Measurements from ENCODE around the gene SETD1B.

The SETD1B gene

DNA sequence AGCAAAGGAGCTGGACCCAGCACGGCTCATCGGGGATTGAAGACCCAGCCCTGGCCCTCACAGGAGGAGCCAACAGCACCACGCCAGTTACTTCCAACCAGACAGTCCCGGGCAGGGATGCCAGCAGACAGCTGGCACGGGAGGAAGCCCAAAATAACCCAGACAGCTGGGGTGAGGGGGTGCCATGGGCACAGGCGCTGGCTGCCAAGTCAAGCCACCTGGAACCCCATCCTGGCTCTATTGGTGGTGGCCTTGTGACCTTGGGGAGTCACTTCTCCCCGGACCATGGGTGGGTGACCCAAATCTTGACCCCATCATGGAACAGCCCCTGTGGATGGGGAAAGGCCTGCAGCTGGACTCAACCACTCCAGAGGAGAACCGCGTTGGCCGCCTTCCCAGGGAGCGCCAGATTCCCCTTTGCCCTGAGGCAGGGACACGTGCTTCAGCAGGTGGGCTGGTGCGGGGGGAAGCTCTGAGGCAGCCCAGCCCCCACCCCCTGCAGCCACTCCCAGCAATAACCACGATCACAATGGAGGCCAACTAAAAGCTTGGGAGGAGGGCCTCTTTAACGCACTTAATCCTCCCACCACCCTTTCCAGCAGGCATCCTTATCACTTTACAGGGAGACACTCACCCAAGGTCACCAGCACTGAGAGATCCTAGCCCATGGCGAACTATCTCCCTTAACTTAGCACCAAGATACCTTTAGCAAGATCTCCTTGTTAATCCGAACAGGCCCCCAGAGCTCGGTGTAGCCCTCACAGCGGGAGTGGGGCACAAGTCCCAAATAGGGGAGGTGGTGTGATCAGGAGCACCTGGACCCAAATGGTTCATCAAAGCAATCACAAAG lies 5.6 kb upstream of the SETD1B start:
- H3K4me2 ChIP-seq (ENCODE audit: low read length): no peak overlapping the region
- no peak overlapping the region for H3K4me3 ChIP-seq (ENCODE audit: low read length)
- no peak overlapping the region for H2AFZ ChIP-seq (ENCODE audit: low read depth, low read length)
- H3K4me1 ChIP-seq (ENCODE audit: low read length): peaks cover 32% of the 10 kb centered on the region
- H4K20me1 ChIP-seq (ENCODE audit: insufficient read depth, low read length): 0 out of 2 replicates have a peak, but pooled peaks cover 4% of the 10 kb centered on the region
- peaks cover 53% of the 10 kb centered on the region for H3K79me2 ChIP-seq (ENCODE audit: low read length)
- no peak overlapping the region for H3K27ac ChIP-seq (ENCODE audit: low read length)
- no peaks in the 10 kb centered on the region for H3K27me3 ChIP-seq (ENCODE audit: low read depth, low read length)
- TF ChIP-seq, protein P1, sequence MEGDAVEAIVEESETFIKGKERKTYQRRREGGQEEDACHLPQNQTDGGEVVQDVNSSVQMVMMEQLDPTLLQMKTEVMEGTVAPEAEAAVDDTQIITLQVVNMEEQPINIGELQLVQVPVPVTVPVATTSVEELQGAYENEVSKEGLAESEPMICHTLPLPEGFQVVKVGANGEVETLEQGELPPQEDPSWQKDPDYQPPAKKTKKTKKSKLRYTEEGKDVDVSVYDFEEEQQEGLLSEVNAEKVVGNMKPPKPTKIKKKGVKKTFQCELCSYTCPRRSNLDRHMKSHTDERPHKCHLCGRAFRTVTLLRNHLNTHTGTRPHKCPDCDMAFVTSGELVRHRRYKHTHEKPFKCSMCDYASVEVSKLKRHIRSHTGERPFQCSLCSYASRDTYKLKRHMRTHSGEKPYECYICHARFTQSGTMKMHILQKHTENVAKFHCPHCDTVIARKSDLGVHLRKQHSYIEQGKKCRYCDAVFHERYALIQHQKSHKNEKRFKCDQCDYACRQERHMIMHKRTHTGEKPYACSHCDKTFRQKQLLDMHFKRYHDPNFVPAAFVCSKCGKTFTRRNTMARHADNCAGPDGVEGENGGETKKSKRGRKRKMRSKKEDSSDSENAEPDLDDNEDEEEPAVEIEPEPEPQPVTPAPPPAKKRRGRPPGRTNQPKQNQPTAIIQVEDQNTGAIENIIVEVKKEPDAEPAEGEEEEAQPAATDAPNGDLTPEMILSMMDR (IDR thresholded peaks at IDR 0.05; ENCODE audit: low read depth, low read length): no peak
- TF ChIP-seq EZH2phosphoT487 (IDR thresholded peaks at IDR 0.05; ENCODE audit: low read depth): no peak
- no peaks in the 10 kb centered on the region for H3K9me3 ChIP-seq (ENCODE audit: insufficient read depth, low read length)
- peaks cover 9% of the 10 kb centered on the region for H3K36me3 ChIP-seq (replicated peaks; ENCODE audit: low read depth, low read length)
- no peak overlapping the region for H3K9ac ChIP-seq (ENCODE audit: low read length)

GRCh38 chr12:121798787-121799155 lies 5.0 kb upstream of the SETD1B start:
- Histone ChIP-seq H3K4me1 (ENCODE audit: low read length) (peaks cover 32% of the 10 kb centered on the region), H3K9ac (ENCODE audit: low read length) (no peak overlapping the region), H3K4me3 (ENCODE audit: low read length) (no peak overlapping the region), H3K27ac (ENCODE audit: low read length) (no peak overlapping the region), H3K9me3 (ENCODE audit: insufficient read depth, low read length) (no peaks in the 10 kb centered on the region), H3K27me3 (ENCODE audit: low read depth, low read length) (no peaks in the 10 kb centered on the region), H3K4me2 (ENCODE audit: low read length) (peak overlapping the region; percentile 91), H2AFZ (ENCODE audit: low read depth, low read length) (no peak overlapping the region), H3K79me2 (ENCODE audit: low read length) (peaks cover 48% of the 10 kb centered on the region), H3K36me3 (replicated peaks; ENCODE audit: low read depth, low read length) (peaks cover 9% of the 10 kb centered on the region), H4K20me1 (ENCODE audit: insufficient read depth, low read length) (0 out of 2 replicates have a peak, but pooled peaks cover 4% of the 10 kb centered on the region)
- TF ChIP-seq, protein P1 (IDR thresholded peaks at IDR 0.05; ENCODE audit: low read depth, low read length): no peak
- TF ChIP-seq EZH2phosphoT487 (IDR thresholded peaks at IDR 0.05; ENCODE audit: low read depth): no peak

DNA sequence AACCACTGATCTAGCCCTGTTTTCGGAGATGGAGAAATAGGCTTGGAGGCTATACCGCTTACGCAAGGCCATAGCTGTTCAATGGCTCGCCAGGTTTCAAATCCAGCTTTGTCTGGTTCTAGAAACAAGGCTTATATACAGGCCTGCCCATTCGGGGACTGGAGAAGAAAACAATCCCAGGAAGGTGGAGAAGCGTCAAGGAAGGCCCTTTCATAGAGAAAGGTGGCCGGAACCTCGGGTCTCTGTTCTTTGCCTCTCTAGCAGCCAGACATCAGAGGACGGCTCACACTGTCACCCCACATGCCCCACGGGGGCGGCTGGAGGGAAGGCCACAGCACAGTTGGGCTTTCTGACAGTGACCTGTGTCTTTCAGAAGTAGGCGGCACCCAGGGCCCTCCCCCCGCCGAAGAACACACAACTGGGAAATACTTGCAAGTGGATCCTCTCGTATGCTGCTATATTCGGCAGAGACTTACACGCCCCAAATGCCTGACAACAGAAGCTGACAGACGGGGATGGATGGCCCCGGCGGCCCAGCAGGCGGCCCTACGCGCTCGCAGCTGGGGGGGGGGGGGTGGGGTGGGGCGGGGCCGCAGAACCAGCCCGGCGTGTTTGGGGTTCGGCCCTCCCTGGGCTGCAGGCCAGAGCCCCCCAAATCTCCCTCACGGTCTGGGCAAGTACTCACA lies 4.5 kb upstream of the SETD1B start:
- peaks cover 9% of the 10 kb centered on the region for H3K36me3 ChIP-seq (replicated peaks; ENCODE audit: low read depth, low read length)
- H2AFZ ChIP-seq (ENCODE audit: low read depth, low read length): no peak overlapping the region
- peak overlapping the region; percentile 98 for H3K9ac ChIP-seq (ENCODE audit: low read length)
- H3K4me1 ChIP-seq (ENCODE audit: low read length): peaks cover 32% of the 10 kb centered on the region
- H3K4me3 ChIP-seq (ENCODE audit: low read length): peak overlapping the region; percentile 78
- H3K79me2 ChIP-seq (ENCODE audit: low read length): peaks cover 53% of the 10 kb centered on the region
- H3K4me2 ChIP-seq (ENCODE audit: low read length): peak overlapping the region; percentile 91
- no peaks in the 10 kb centered on the region for H3K27me3 ChIP-seq (ENCODE audit: low read depth, low read length)
- TF ChIP-seq, protein P1 (IDR thresholded peaks at IDR 0.05; ENCODE audit: low read depth, low read length): no peak
- TF ChIP-seq EZH2phosphoT487 (IDR thresholded peaks at IDR 0.05; ENCODE audit: low read depth): no peak
- 0 out of 2 replicates have a peak, but pooled peaks cover 4% of the 10 kb centered on the region for H4K20me1 ChIP-seq (ENCODE audit: insufficient read depth, low read length)
- no peaks in the 10 kb centered on the region for H3K9me3 ChIP-seq (ENCODE audit: insufficient read depth, low read length)
- H3K27ac ChIP-seq (ENCODE audit: low read length): peak overlapping the region; percentile 97

Measured in OCI-LY3 (cell line).